Lower leg skin (tissue), 3 donors: ENCODE results near the gene ZFPM1.

Source experiments
- POLR2A ChIP-seq, 2 donors: fragments of 450-650 bp; IDR thresholded peaks; one replicate each; pipeline ENCODE4 v1.6.1; 2016 to 2017; ENCODE audit warnings: antibody characterized with exemption in 2 of 2, mild to moderate bottlenecking in 1 of 2, moderate library complexity in 1 of 2
- TF ChIP-seq, protein P1 (sequence below), 3 donors: fragments of 450-650 bp; IDR thresholded peaks; one replicate each; pipeline ENCODE4 v1.5.1; 2016; ENCODE audit warnings: antibody characterized with exemption in 3 of 3, mild to moderate bottlenecking in 3 of 3, moderate library complexity in 2 of 3

DNA sequence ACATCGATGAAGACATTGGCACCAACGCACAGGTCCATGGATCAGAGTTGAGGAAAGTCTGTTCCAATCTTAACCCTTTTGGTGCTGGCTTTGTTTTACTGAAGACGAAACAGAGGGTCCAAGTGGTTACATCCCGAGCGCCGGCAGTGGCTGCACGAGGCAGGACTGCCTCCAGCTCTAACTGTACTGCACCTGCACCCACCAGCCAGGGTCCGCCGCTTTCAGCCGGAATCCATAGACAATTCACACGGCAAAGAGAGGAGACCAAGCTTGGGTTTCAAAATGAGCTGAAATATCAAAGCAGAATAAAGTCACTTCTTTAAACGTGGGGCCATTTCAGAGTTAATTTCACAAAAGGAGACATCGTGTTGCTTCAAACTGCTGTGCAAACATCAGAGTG, 95.9 kb downstream of the ZFPM1 start:
- TF ChIP-seq, protein P1, sequence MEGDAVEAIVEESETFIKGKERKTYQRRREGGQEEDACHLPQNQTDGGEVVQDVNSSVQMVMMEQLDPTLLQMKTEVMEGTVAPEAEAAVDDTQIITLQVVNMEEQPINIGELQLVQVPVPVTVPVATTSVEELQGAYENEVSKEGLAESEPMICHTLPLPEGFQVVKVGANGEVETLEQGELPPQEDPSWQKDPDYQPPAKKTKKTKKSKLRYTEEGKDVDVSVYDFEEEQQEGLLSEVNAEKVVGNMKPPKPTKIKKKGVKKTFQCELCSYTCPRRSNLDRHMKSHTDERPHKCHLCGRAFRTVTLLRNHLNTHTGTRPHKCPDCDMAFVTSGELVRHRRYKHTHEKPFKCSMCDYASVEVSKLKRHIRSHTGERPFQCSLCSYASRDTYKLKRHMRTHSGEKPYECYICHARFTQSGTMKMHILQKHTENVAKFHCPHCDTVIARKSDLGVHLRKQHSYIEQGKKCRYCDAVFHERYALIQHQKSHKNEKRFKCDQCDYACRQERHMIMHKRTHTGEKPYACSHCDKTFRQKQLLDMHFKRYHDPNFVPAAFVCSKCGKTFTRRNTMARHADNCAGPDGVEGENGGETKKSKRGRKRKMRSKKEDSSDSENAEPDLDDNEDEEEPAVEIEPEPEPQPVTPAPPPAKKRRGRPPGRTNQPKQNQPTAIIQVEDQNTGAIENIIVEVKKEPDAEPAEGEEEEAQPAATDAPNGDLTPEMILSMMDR (IDR thresholded peaks at IDR 0.05), result no peak
- TF ChIP-seq POLR2A (IDR thresholded peaks at IDR 0.05), result no peak
